ENCODE data around the gene RSPRY1.

The RSPRY1 gene

GRCh38 chr16:57143149-57143921 lies 42.8 kb upstream of the RSPRY1 start:
- FAIRE-seq, result no peak
- TF ChIP-seq CTCF (IDR thresholded peaks at IDR 0.05; ENCODE audit: insufficient read depth, missing control alignments), result no peak
- no peak for DNase-seq (ENCODE audit: insufficient read length, low spot score)

GRCh38 chr16:57144027-57144426 lies 42.1 kb upstream of the RSPRY1 start:
- no peak for TF ChIP-seq CTCF (IDR thresholded peaks at IDR 0.05; ENCODE audit: insufficient read depth, missing control alignments)
- FAIRE-seq (no peak), DNase-seq (ENCODE audit: insufficient read length, low spot score) (no peak)

GRCh38 chr16:57145046-57146021 lies 40.8 kb upstream of the RSPRY1 start:
- no peak for TF ChIP-seq CTCF (IDR thresholded peaks at IDR 0.05; ENCODE audit: insufficient read depth, missing control alignments)
- DNase-seq (ENCODE audit: insufficient read length, low spot score) (no peak), FAIRE-seq (no peak)

GRCh38 chr16:57146040-57146647 lies 40.0 kb upstream of the RSPRY1 start:
- TF ChIP-seq CTCF (IDR thresholded peaks at IDR 0.05; ENCODE audit: insufficient read depth, missing control alignments), result no peak
- no peak for FAIRE-seq
- no peak for DNase-seq (ENCODE audit: insufficient read length, low spot score)

GRCh38 chr16:57146735-57147134 lies 39.4 kb upstream of the RSPRY1 start:
- no peak for TF ChIP-seq CTCF (IDR thresholded peaks at IDR 0.05; ENCODE audit: insufficient read depth, missing control alignments)
- FAIRE-seq, result no peak
- no peak for DNase-seq (ENCODE audit: insufficient read length, low spot score)

GRCh38 chr16:57147381-57148221 lies 38.5 kb upstream of the RSPRY1 start:
- no peak for FAIRE-seq
- TF ChIP-seq CTCF (IDR thresholded peaks at IDR 0.05; ENCODE audit: insufficient read depth, missing control alignments), result no peak
- no peak for DNase-seq (ENCODE audit: insufficient read length, low spot score)

All from D721Med (cell line).